Stimulated activated naive CD4-positive, alpha-beta T cell treated with Interleukin-2 at 50 U/mL for 16 hours (primary cell): ENCODE results near the gene ATF3.

ENCODE experiments used
- DNase-seq: peaks from one replicate; lab custom pipeline; 2025; lab: John Stamatoyannopoulos, UW

Gene ATF3

DNA sequence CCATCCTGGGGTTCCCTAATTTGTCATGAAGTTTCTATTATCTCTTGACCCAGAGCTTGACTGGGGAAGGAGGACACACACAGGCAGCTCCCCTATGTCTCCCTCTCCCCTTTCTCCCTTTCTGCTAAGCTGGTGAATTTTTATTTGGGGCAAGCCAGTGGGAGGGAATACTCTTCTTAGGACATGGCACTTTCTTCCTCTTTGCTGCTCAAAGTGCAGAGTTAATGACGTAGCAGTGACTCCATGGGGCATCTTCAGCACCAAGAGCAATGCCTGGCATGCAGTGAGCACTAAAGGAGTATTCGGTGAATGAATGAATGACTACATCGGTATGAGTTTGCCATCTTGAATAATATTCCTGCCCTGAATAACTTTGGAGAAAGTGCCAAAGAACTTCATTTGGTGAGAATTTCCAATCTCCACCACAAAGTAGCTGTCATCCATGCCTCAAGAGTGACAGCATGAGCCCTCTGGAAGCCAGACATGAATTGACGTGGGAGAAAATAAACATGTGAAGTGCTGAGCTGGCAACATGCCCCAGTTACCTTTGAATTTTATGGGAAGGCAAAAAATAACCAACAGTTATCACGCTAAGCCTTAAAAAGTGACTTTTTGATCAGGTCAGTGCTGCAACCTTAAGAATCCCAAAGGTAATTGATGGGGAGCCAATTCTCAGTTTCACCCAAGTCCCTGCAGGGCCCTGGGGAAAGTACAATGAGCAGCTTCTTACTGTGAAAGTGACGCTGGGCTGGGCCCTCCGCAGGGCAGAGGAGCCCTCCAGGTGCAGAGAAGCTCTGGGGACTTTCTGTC is 22.1 kb upstream of the ATF3 start:
- DNase-seq, result no peak

DNA sequence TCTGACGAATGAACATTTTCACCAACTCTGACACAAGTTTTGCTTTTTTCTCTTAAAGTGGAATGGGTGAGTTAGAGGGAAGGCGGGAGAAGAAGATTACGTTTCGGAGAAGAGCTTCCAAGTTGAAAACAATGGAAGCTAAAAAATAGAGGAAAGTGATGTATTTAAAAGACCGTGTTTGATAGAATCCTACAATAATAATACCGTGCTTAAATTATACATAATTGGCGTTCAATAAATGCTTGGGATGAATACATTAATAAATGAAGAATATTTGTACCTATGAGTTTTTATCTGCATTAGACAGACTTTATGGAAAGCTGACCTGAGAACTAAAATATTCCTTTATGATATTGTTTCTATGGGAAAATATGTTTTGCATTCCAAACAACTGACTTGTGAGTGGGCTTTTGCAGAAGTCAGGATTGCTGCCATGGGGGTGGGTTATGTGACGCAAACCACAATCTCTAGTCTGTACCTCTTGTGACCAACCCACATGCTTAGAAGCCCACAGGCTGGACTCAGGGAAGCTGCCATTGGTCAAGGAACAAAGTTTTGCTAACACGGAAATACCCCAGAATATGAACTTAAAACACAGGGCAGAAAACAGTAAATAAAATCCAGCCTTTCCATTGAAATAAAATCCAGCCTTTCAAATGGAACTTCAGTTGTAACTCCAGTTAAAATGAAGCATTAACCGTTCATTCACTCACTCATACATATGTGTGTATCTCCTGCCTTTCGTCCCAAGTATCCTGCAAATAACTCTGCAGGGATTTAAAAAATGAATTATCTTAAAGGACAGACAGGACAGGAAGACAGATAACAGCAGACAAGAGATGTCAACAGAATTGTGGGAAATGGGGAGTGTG is 21.3 kb upstream of the ATF3 start:
- no peak for DNase-seq

DNA sequence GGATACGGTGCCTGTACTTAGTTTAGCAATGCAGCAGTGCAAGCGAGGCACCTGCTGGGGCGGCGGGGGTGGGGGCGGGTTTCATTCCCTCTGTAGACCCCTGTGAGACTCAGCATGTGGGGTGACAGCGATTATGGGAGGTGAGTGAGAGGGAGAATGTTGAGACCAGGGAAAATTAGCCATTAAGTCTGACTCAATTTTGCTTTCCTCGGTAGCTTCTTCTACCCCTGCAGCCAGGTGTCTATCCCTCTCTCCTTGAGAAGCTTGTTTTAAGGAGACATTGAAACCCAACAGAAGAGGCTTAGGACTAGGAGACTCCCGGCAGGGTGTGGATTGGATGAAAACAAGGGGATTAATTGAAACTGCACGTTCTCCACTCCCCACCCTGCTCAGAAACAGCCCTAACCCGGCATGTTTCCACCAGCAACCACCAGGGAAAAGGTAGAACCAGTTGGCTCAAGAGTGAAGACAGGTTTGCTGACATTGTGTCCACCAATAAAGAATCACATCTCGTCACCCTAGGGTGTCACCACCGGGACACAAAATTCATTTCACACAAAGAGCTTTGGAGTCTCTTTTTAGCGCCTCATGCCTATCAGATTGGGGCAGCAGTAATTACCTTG is 20.6 kb upstream of the ATF3 start:
- DNase-seq, result no peak

DNA sequence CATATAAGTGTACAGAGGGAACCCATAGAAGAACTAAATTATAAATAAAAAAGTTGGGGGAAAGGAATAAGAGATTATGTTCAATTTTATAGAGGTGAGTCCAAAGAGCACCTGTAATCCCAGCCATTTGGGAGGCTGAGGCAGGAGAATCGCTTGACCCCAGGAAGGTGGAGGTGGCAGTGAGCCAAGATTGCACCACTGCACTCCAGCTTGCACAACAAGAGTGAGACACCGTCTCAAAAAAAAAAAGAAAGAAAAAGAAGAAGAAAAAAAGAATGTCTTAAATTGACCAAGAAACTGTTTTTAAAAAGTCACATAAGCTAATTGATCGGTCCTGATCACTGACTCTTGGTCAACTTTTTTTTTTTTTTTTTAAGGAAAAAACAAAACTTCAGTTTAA is 19.1 kb upstream of the ATF3 start:
- DNase-seq, result no peak

DNA sequence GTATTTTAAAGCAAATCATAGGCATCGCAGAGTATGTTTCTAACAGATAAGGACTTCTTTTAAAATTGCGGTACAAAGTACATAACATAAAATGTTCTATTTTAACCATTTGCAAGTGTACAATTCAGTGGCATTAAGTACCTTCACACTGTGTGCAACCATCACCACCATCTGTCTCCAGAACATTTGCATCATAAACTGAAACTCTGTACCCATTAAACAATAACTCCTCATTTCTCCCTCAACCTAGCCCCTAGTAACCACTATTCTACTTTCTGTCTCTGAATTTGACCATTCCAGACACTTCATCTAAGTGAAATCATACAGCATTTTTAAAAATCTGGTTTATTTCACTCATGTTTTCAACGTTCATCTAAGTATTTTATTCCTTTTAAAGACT is 16.6 kb upstream of the ATF3 start:
- DNase-seq, result no peak

DNA sequence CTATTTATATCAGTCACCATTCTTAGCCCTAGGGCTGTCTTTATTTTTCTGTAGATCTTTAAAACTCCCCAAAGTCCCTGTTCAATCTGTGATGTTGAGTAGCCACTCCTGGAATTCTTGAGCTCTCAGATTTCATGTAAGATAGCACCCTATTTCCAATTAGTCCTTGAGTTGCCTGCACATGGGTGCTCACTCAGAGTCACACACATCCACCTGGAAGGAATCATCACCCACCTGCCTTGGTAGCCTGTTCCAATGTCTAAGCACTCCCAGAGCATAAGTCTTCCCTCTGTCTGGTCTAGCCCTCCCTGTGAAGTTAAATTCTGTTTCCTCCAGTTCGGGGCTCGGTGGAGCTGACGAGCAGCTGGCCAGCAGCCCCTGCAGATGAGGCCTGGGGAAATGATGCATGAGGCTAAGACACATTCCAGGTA is 14.7 kb upstream of the ATF3 start:
- no peak for DNase-seq

DNA sequence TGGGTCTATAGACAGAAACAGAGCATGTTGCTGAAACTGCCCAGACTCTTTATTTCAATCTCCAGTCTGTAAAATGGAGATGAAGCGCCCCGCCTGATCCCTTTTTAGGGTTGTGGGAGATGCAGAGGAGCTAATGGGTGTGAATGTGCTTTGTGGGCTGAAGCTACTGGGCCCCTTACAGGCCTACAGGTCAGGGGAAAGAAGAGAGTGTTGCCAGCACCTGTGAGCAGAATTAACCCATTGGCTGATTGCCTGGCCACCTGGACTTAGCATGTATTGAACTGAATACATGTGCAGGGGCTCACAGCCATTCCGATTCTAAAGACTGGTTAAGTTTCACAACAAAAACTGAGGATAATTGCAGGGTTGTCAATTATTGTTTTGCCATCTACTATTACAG is 13.9 kb upstream of the ATF3 start:
- DNase-seq, result no peak

DNA sequence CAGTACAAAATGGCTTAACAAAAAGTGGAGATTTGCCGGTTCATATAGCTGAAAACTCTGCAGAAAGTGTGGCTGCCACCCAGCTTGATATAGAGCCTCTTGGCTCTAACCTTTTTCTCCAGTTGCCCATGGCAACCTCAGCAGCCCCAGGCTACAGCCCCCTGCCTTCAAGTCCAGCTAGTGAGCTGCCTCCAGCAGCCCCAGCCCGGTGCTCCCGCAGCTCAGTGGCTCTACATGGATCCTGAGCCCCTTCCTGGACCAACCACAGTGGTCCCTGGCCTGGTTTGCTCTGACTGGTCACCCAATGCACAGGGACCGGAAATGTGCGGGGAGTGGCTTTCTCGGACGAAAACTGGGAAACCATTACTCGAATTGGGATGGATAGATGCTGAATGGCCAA is 13.3 kb upstream of the ATF3 start:
- no peak for DNase-seq

DNA sequence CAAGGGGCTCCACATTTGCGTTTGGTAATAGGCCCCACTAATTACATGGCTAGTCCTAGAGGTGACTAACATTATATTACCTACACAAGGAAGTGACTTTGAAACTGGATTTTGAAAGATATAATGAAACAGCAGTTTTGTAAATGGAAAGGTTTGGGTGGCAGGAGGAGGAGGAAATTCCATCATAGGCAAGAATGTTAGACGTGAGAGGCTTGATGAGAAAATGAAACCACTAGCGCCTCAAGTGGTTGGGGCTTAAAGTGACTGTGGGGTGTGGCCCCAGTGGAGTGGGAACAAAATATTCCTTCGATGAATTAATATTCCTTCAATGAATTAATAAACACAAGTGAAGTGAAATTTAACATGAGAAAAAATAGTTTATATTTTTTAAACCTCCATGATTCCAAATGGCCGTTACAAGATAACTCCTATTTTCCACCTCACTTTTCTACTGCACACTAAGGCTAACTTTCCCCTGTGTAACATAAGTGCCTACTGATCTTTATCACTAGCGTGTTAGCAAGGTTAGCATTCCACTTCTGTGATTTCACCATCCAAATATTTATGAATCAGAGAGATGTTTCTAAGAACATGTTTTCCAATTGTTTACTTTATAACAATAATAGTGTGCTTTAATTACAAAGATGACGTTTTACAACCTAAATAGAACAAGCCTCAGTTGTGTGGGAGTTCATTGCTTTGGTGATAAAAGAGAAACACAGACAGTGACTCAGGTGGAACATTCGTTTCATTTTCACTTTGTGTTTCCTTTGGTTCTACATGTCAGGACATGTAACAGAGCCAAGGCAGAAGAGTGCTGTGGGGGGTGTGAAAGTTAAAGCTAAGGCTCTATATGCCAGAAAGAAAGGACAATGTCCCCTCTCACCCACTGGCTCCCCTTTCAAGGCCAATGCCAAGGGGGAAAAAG is 12.5 kb upstream of the ATF3 start:
- DNase-seq, result peak; percentile 35

DNA sequence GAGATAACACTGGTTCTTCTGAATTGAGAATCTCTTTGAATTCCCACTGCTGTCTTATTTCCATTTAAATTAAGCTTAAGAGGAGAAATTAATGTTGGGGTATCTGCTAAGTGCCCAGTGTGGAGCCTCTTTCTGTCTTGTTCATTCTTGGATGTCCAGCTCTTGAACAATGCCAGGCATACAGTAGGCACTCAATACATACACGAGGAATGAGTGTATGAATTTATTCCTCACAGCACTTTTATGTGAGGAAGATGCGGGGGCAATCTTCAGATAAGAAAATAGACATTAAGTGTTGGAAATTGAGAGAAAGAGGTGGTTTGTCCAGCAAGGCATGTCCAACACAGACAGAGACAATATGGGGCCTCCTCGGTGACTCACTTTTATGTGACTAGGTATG is 11.8 kb upstream of the ATF3 start:
- DNase-seq, result no peak

DNA sequence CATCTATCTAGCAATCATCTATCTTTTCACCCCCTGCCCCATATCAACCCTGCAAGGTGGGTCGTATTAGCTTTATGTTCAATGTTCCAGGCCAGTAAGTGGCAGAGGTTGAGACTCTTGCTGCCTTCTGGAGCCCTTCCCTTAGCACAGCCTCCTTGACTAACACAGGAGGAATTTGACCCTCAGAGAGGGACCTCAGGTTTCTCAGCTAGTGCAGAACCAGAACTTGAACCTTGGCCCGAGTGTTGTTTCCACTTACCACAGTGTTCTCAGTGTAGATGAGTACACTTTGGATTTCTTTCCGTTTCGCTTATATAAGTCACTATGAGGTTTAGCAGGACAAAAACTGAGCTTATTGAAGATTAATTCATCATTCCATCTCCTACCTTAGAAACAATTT is 11.1 kb upstream of the ATF3 start:
- no peak for DNase-seq

DNA sequence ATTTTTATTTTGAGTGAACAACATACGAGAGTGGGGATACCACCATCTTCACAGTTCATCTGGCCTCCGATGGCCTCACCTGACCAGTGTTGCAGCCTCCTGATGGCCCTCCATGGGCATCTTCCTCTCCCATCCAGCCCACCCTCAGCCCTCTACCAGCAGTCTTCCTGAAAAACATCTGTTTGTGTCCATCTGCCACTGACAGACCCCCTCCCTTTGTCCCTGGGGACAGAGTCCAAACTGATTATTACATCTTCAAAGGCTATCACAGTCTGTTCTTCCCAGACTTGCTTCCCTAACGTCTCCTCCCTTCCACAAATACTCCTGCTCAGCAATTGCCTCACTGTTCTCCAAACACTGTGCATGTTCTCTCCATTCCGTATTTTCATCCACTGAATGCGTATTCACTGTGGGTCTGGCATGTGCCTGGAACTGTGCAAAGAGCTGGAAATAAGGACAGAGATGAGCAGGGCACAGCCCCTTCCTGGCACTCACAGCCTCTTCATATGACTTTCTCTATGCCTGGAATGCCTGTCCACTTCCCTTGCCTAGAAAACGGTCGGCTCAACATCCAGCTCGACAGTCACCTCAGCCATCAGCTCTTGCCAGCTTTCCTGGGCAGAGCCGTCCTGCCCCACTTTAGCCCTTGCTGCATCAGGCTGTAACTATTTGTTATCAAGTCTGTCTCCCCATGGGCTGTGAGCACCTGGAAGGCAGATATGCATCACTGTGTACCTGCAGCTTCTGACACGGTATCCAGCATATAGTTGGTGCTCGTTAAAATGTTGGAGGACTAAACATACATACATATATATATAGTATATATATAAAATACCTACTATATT is 8.3 kb upstream of the ATF3 start:
- DNase-seq, result no peak

DNA sequence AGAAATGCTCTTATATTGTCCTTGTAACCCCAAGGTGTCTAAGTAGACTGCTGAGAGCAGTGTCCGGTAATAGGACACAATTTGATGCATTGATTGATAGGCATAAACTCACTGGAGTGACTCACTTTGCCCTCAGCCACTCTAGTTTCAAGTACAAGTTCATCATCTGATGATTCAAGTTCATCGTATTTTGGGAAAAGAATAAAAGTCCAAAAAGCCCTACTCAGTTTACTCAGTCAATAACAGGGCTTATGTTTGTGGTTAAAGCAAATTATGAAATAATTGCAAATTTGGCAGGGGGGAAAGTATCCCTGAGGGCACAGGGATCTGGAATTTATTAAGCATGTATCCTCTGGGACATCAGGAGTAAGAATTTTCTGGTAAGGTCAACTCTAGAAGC is 7.6 kb upstream of the ATF3 start:
- no peak for DNase-seq

DNA sequence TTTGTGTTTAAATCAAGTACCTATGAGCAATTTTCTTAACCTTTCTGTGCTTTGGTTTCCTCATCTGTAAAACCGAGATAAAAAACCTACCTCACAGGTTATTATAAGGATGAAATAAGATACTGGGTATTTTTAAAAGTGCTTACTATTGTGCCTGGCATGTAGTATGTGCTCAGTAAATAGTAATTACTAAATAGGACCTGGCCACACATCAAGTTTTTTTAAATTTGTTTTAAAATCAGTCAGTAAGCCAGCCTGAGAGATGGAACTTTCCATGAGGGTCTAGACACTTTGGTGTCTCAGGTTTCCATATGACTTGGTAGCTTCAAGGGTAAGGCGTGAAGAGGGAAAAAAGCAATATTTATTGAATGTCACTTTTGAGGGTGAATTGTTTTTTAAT is 7.0 kb upstream of the ATF3 start:
- DNase-seq, result no peak

DNA sequence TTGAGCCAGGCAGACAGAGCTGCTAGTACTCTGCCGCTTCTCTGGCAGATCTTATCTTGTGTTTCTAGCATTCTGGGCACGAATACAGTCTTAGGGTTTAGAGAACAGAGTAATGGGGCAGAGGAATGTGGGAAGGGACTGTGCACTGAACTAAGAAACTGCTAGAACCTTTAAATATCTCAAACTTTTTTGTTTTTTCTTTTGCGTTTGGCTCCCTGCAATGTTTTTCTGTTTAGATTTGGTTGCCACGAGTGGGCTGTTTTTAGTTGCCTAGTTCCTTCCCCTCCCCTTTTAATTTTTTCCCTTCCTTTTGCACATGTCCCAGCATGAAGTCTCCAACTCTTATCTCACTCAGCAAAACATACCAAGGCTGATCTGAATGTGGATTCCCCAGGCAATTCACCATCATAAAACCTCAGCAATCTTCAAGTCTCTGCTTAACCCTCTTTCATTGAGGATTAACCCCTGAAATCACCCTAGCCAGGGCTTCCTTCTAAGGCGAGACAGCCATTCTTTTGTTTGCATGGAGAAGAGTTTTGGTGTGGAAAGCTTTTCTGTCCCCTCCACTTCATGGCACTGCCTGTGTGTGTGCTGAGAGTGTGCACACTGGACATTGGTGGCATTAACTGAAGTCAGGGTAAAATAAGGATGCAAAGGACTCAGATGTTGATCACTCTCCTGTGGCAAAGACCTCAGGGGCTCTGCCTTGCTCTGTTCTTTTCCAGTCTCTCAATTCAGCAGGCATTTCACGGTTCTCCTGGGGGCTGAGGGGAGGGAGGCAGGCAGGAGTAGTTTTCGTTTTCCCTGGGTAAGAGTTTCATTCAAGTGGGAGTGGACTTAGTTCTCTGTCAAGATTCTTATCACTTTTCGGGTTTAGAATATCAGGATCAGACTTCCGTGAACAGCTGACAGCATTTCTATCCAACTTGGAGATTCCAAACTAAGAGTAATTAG is 2.8 kb upstream of the ATF3 start:
- no peak for DNase-seq

DNA sequence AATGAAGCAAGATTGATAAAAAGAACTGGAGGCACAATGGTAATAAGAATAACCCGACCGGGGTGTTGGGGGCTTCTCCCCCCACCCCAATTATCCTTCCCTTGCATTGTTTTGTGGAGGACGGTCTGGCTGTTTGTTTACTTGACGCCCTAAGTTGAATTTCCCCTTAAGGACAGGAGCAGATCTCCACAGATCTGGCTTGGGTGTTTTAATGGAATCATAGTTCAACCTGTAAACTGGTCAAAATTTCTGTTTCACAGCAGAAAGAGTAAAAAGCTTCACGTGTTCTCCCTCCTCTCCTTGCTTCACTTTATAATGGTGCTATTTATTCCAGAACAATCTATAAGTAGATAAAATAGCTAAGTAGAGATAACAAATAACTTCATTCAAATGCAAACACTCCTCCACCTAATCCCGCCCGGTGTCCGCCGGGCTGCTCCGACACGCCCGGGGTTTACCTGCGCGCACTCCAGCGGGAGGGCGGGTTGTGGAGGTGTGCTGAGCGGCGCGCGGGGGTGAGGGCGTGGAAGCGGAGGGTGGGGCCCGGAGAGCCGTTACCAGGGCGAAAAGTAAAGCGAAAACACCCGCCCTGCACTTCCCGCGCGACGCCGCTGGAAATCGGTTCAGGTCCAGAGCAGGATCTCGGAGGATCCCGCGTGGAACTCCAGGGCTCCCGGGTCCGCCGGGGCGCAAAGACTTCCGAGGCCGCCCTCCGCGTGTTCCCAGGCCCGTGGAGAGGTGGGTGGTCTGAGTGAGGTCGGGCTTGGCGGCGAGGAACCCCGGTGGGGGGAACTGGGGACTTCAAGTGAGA is 2.0 kb upstream of the ATF3 start:
- DNase-seq, result peak; percentile 44

DNA sequence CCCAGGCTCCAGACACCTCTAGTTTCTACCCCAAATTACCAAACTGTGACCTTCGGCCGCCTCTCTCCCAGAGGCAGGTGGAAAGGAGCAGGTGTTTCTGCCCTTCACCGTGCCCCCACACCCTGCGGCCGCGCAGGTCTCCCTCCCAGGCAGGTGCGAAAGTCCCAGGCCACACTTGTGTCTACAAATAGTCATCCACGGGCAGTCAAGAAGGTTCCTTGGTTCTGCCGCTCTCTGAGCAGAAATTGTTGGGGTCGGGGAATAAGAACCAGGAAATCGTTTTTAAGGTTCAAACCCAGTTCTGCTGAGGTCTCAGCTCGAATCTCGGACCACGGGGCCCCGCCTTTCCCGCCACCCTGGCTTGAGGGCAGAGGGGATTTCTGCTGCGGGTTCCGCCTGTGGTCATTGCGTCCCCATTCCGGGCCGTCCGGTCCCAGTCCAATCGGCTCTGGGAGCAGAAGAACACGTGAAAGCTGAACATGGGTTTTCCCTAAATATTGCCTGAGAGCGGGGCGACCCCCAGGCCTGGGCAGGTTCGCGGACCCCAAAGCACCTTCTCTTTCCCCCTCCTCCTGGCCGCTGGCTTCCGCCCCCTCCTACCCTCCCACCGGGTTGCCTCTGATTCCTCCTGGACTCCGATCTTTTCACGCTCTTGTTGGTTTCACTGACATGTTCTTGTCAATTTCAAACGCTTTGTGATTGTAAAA is 1.2 kb upstream of the ATF3 start:
- DNase-seq, result no peak

DNA sequence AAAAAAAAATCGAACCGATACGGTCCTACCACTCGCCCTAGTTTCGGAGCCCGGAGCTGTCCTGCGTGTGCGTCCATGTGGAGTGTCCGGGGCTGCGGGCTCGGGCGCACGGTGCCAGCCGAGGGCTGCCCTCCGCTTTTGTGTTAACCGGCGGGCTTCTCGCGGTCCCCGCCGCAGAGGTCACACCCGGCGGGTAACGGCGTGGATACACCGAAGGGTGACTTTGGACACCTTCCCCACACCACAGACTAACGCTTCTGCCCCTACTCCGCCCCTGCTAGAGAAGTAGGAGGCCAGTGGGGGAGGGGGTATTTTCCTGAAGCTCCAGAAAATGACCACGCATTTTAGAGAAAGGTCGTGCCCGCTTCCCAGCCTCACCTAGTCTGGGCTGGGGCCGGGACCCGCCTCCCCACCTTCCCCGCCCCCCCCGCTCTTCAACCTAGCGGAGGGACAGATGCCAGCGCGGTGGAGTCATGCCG is 609 bp upstream of the ATF3 start:
- DNase-seq, result no peak
